ENCODE results near the gene ADCY3. TPM values are rescaled to one million over a fixed set of nuclear protein-coding genes. Genes with fewer than 3 reads are reported as not detected.

The ADCY3 gene
- total and polyA plus RNA-seq, 2 of the 13 experiments (the other 11 are each of a cell fraction or from before 2014, with no cell fraction given): 0.11 to 0.61 TPM

- TF ChIP-seq POLR2A (IDR thresholded peaks at IDR 0.05; ENCODE audit: insufficient read depth in 1 of 2, low read depth in 2 of 2, low read length in 2 of 2) (peak; percentile 72 to 96), THRA (CRISPR knock-in tag; IDR thresholded peaks at IDR 0.05; ENCODE audit: borderline replicate concordance) (peak; percentile 34; the same call in 1 of the 2 replicates), ZNF432 (CRISPR knock-in tag; IDR thresholded peaks at IDR 0.05; ENCODE audit: borderline replicate concordance) (no peak), ZNF530 (CRISPR knock-in tag; IDR thresholded peaks at IDR 0.05; ENCODE audit: low read depth) (no peak), NFE2L1 (CRISPR knock-in tag; IDR thresholded peaks at IDR 0.05; ENCODE audit: borderline replicate concordance) (no peak), KAT7 (CRISPR knock-in tag; IDR thresholded peaks at IDR 0.05; ENCODE audit: borderline replicate concordance) (no peak), ZNF549 (CRISPR knock-in tag; IDR thresholded peaks at IDR 0.05) (no peak), JDP2 (CRISPR knock-in tag; IDR thresholded peaks at IDR 0.05; ENCODE audit: borderline replicate concordance) (0 out of 2 replicates have a peak, but pooled peaks have one; percentile 63), ERF (CRISPR knock-in tag; IDR thresholded peaks at IDR 0.05) (peak; percentile 90), CREM (IDR thresholded peaks at IDR 0.05) (peak; percentile 86), CREM (CRISPR knock-in tag; IDR thresholded peaks at IDR 0.05) (no peak), SP4 (CRISPR knock-in tag; IDR thresholded peaks at IDR 0.05) (peak; percentile 84), HES4 (CRISPR knock-in tag; IDR thresholded peaks at IDR 0.05; ENCODE audit: borderline replicate concordance) (no peak), MTERF4 (CRISPR knock-in tag; IDR thresholded peaks at IDR 0.05) (no peak; the same call in 1 of the 2 replicates), ZNF569 (CRISPR knock-in tag; IDR thresholded peaks at IDR 0.05; ENCODE audit: borderline replicate concordance) (peak; percentile 92; the same call in 1 of the 2 replicates), ZNF646 (CRISPR knock-in tag; IDR thresholded peaks at IDR 0.05) (0 out of 2 replicates have a peak, but pooled peaks have one; percentile 40), MIXL1 (CRISPR knock-in tag; IDR thresholded peaks at IDR 0.05) (no peak; the same call in 1 of the 2 replicates), UBTF (CRISPR knock-in tag; IDR thresholded peaks at IDR 0.05) (peak; percentile 80)
These were observed 126.9 kb downstream of the ADCY3 start, which contains the start of the genes CENPO and PTRHD1 (continued) for GRCh38 chr2:24792874-24793760.

Data from HepG2 (cell line).